ENCODE results near the gene OMP.

DNA sequence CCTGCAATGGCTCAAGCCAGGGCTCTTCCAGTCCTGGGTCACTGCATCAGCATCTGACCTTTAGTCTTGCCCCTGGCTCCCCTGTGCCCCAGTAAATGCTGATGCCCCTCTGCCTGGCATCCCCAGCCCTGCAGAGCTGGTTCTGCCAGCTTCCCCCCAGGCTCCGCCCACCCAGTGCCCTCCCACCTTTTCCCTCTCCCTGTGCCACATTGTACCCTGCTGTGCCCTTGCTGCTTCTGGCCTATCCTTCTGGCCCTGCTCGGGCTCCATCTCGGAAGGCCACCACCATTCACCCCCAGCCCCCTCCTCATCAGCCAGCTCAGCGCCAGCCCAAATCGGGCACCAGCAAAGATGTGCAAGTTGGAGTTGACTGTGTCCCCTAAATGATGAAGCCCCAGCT lies 28.4 kb upstream of the OMP start:
- TF ChIP-seq, protein P1, sequence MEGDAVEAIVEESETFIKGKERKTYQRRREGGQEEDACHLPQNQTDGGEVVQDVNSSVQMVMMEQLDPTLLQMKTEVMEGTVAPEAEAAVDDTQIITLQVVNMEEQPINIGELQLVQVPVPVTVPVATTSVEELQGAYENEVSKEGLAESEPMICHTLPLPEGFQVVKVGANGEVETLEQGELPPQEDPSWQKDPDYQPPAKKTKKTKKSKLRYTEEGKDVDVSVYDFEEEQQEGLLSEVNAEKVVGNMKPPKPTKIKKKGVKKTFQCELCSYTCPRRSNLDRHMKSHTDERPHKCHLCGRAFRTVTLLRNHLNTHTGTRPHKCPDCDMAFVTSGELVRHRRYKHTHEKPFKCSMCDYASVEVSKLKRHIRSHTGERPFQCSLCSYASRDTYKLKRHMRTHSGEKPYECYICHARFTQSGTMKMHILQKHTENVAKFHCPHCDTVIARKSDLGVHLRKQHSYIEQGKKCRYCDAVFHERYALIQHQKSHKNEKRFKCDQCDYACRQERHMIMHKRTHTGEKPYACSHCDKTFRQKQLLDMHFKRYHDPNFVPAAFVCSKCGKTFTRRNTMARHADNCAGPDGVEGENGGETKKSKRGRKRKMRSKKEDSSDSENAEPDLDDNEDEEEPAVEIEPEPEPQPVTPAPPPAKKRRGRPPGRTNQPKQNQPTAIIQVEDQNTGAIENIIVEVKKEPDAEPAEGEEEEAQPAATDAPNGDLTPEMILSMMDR (IDR thresholded peaks at IDR 0.05), result no peak
- TF ChIP-seq POLR2A (IDR thresholded peaks at IDR 0.05; ENCODE audit: low read depth), result no peak
- TF ChIP-seq POLR2AphosphoS5 (IDR thresholded peaks at IDR 0.05), result no peak
- TF ChIP-seq EP300 (IDR thresholded peaks at IDR 0.05), result no peak
